H1 (cell line): ENCODE data around the gene DKKL1. TPM values are rescaled to one million over a fixed set of nuclear protein-coding genes. Genes with fewer than 3 reads are reported as not detected.

Experiments used
- CTCF ChIA-PET: fragments of 300-600 bp; sonication (Branson Sonifier 250); formaldehyde crosslinking; loops from one replicate; lab custom pipeline; 2021; ENCODE audit not compliant: partially characterized antibody; lab: Charles Lee
- POLR2A ChIA-PET: fragments of 300-600 bp; sonication (Branson Sonifier 250); formaldehyde crosslinking; loops from one replicate; lab custom pipeline; 2021; ENCODE audit warnings: inconsistent platforms; ENCODE audit not compliant: partially characterized antibody; lab: Charles Lee
- DNase-seq, 2 experiments: peaks; one replicate each; pipeline versions ENCODE4 v3.0.0 to v3.0.0-alpha.2; 2010 to 2022; ENCODE audit warnings: low spot score in 2 of 2, low read depth in 1 of 2, mixed read lengths in 1 of 2
- FAIRE-seq: peaks from 2 replicates; lab custom pipeline; 2011; peaks lifted over from hg19 to GRCh38; lab: Jason Lieb, UNC
- H2AFZ ChIP-seq: 2 replicates; pipeline ENCODE4 v1.8.1; 2012; ENCODE audit warnings: low read length, inconsistent platforms
- H2AK5ac ChIP-seq: 2 replicates; pipeline ENCODE4 v1.6.1; 2013; ENCODE audit warnings: low read depth, low read length
- H2BK120ac ChIP-seq: replicated peaks from 2 replicates; pipeline ENCODE3; 2013; ENCODE audit warnings: low read depth, low read length, inconsistent platforms
- H2BK12ac ChIP-seq: 2 replicates; pipeline ENCODE4 v1.6.1; 2013; ENCODE audit warnings: low read depth, low read length
- H2BK15ac ChIP-seq: 2 replicates; pipeline ENCODE4 v1.6.1; 2013; ENCODE audit warnings: low read length
- H2BK20ac ChIP-seq: 2 replicates; pipeline ENCODE4 v1.6.1; 2013; ENCODE audit warnings: low read length
- H2BK5ac ChIP-seq: 2 replicates; pipeline ENCODE4 v1.6.1; 2013; ENCODE audit warnings: low read depth, low read length
- H3K14ac ChIP-seq: 2 replicates; pipeline ENCODE4 v1.6.1; 2013; ENCODE audit warnings: inconsistent platforms; ENCODE audit not compliant: insufficient read length
- H3K18ac ChIP-seq: 2 replicates; pipeline ENCODE4 v1.6.1; 2013; ENCODE audit warnings: low read length; ENCODE audit errors: extremely low read depth
- H3K23ac ChIP-seq: 2 replicates; pipeline ENCODE4 v1.6.1; 2013; ENCODE audit warnings: inconsistent platforms; ENCODE audit not compliant: insufficient read length
- H3K23me2 ChIP-seq: 2 replicates; pipeline ENCODE4 v1.6.1; 2013; ENCODE audit warnings: low read depth, low read length
- H3K27ac ChIP-seq: 2 replicates; pipeline ENCODE4 v1.6.1; 2011; ENCODE audit warnings: low read depth, low read length, inconsistent platforms
- H3K27me3 ChIP-seq, 4 experiments: replicated peaks in 1 of 4; 1 replicate in 1 of 4; 2 replicates in 3 of 4; pipeline versions ENCODE4 v1.6.1 to v1.8.1; 2011 to 2013; ENCODE audit warnings: low read length in 3 of 4, mild to moderate bottlenecking in 3 of 4, inconsistent platforms in 2 of 4, mixed read lengths in 2 of 4, moderate library complexity in 1 of 4; ENCODE audit not compliant: control insufficient read depth in 3 of 4, insufficient read depth in 3 of 4; ENCODE audit errors: extremely low read depth in 1 of 4
- H3K36me3 ChIP-seq, 4 experiments: 2 replicates each; pipeline versions ENCODE4 v1.6.1 to v1.8.1; 2011 to 2013; ENCODE audit warnings: mild to moderate bottlenecking in 4 of 4, low read length in 3 of 4, moderate library complexity in 2 of 4, control low read depth in 1 of 4, inconsistent platforms in 1 of 4; ENCODE audit not compliant: insufficient read depth in 4 of 4, control insufficient read depth in 2 of 4
- H3K4ac ChIP-seq: replicated peaks from 2 replicates; pipeline ENCODE3; 2013; ENCODE audit warnings: low read length, low read depth, mixed read lengths, inconsistent platforms; ENCODE audit not compliant: insufficient read length
- H3K4me1 ChIP-seq, 4 experiments: replicated peaks in 1 of 4; 1 replicate in 1 of 4; 2 replicates in 3 of 4; pipeline versions ENCODE4 v1.6.1 to v1.8.1; 2011 to 2013; ENCODE audit warnings: low read length in 3 of 4, inconsistent platforms in 2 of 4, mixed read lengths in 1 of 4; ENCODE audit not compliant: insufficient read depth in 4 of 4, control insufficient read depth in 3 of 4
- H3K4me2 ChIP-seq, 2 experiments: 2 replicates each; pipeline versions ENCODE4 v1.6.1 to v1.8.1; 2011 to 2013; ENCODE audit warnings: low read depth in 2 of 2, low read length in 2 of 2, control low read depth in 1 of 2, inconsistent platforms in 1 of 2, mild to moderate bottlenecking in 1 of 2; ENCODE audit not compliant: insufficient read depth in 1 of 2
- H3K4me3 ChIP-seq, 4 experiments: fragments of 200-600, 300-600 bp in 1 of 4; sonication (generic), shearing (Covaris generic), sonication (Bioruptor Twin) in 1 of 4; 2 replicates each; pipeline versions ENCODE4 v1.5.1 to v1.8.1; 2011 to 2016; ENCODE audit warnings: low read length in 4 of 4, low read depth in 3 of 4, control low read depth in 2 of 4, inconsistent platforms in 2 of 4, mild to moderate bottlenecking in 2 of 4, mixed read lengths in 1 of 4, moderate library complexity in 1 of 4; ENCODE audit not compliant: insufficient read depth in 2 of 4; ENCODE audit errors: extremely low read depth in 1 of 4
- H3K56ac ChIP-seq: replicated peaks from 2 replicates; pipeline ENCODE3; 2013; ENCODE audit warnings: low read depth, mild to moderate bottlenecking, mixed read lengths, low read length, inconsistent platforms; ENCODE audit not compliant: insufficient read length
- H3K79me1 ChIP-seq: 2 replicates; pipeline ENCODE4 v1.6.1; 2013; ENCODE audit warnings: low read depth, low read length, control low read depth
- H3K79me2 ChIP-seq, 2 experiments: 2 replicates each; pipeline versions ENCODE4 v1.6.1 to v1.8.1; 2012 to 2013; ENCODE audit warnings: low read length in 2 of 2, mild to moderate bottlenecking in 2 of 2, inconsistent platforms in 1 of 2; ENCODE audit not compliant: insufficient read depth in 2 of 2, control insufficient read depth in 1 of 2
- H3K9ac ChIP-seq, 4 experiments: replicated peaks in 1 of 4; 1 replicate in 1 of 4; 2 replicates in 3 of 4; pipeline versions ENCODE4 v1.6.1 to v1.8.1; 2011 to 2013; ENCODE audit warnings: low read depth in 3 of 4, low read length in 3 of 4, control low read depth in 2 of 4, mild to moderate bottlenecking in 2 of 4, moderate library complexity in 2 of 4, inconsistent platforms in 1 of 4; ENCODE audit errors: extremely low read depth in 1 of 4
- H3K9me3 ChIP-seq, 2 experiments: 2 replicates each; pipeline versions ENCODE4 v1.6.1 to v1.8.1; 2012 to 2013; ENCODE audit warnings: mild to moderate bottlenecking in 2 of 2, moderate library complexity in 2 of 2, control low read depth in 1 of 2, inconsistent platforms in 1 of 2, low read depth in 1 of 2, low read length in 1 of 2, mixed read lengths in 1 of 2; ENCODE audit not compliant: insufficient read depth in 2 of 2
- H4K20me1 ChIP-seq, 2 experiments: replicated peaks in 1 of 2; 2 replicates each; pipeline versions ENCODE3 to v1.8.1; 2011 to 2013; ENCODE audit warnings: inconsistent platforms in 2 of 2, low read length in 2 of 2, mild to moderate bottlenecking in 1 of 2; ENCODE audit not compliant: insufficient read depth in 2 of 2, control insufficient read depth in 1 of 2
- H4K5ac ChIP-seq: 2 replicates; pipeline ENCODE4 v1.6.1; 2013; ENCODE audit warnings: low read length, low read depth, mixed read lengths, inconsistent platforms; ENCODE audit not compliant: insufficient read length
- H4K8ac ChIP-seq: 2 replicates; pipeline ENCODE4 v1.8.0; 2013; ENCODE audit warnings: mild to moderate bottlenecking, moderate library complexity, low read length, inconsistent platforms; ENCODE audit not compliant: insufficient read depth; ENCODE audit errors: extremely low read depth
- H4K91ac ChIP-seq: replicated peaks from 2 replicates; pipeline ENCODE3; 2013; ENCODE audit warnings: low read length, mixed read lengths, inconsistent platforms; ENCODE audit not compliant: insufficient read length
- ATF2 ChIP-seq: IDR thresholded peaks from 2 replicates; pipeline ENCODE4 v1.6.1; 2012; ENCODE audit warnings: low read length, inconsistent platforms
- CEBPB ChIP-seq: IDR thresholded peaks from 2 replicates; pipeline ENCODE4 v1.6.1; 2012; ENCODE audit warnings: low read depth, low read length
- HDAC6 ChIP-seq: IDR thresholded peaks from one replicate; pipeline ENCODE4 v1.7.1; 2012; ENCODE audit warnings: low read depth, mild to moderate bottlenecking, inconsistent platforms, low read length, moderate library complexity
- JUN ChIP-seq: IDR thresholded peaks from 2 replicates; pipeline ENCODE4 v1.6.1; 2011; ENCODE audit warnings: low read depth, mild to moderate bottlenecking, improper control_type of control experiment, low read length
- KDM5A ChIP-seq: fragments of 200-600 bp; IDR thresholded peaks from 2 replicates; pipeline ENCODE4 v1.7.1; 2012; ENCODE audit warnings: mild to moderate bottlenecking, low read length, inconsistent platforms, mixed read lengths
- POU5F1 ChIP-seq: IDR thresholded peaks from 2 replicates; pipeline ENCODE4 v1.6.1; 2011; ENCODE audit warnings: low read depth, mild to moderate bottlenecking, low read length, moderate library complexity
- SP4 ChIP-seq: IDR thresholded peaks from 2 replicates; pipeline ENCODE4 v1.6.1; 2012; ENCODE audit warnings: low read length, inconsistent platforms
- USF2 ChIP-seq: IDR thresholded peaks from 2 replicates; pipeline ENCODE4 v1.6.1; 2011; ENCODE audit warnings: low read length, improper control_type of control experiment
- ZNF274 ChIP-seq: IDR thresholded peaks from 2 replicates; pipeline ENCODE4 v1.7.0; 2012; ENCODE audit warnings: low read length, borderline replicate concordance; ENCODE audit errors: extremely low read depth
- WGBS, 2 experiments: shearing (Covaris generic) in 1 of 2; methylation state at CpG; one replicate each; pipeline versions ENCODE4 v1.1.6 to v1.1.7; 2013 to 2015; ENCODE audit warnings: low lambda C conversion rate in 2 of 2, mixed read lengths in 2 of 2, inconsistent platforms in 1 of 2, low coverage in 1 of 2, missing lambda C conversion rate in 1 of 2; ENCODE audit not compliant: insufficient replicate concordance in 2 of 2, insufficient coverage in 1 of 2, insufficient read length in 1 of 2; ENCODE audit errors: extremely low coverage in 1 of 2, missing lambda C conversion rate in 1 of 2; 5-methylcytosine and 5-hydroxymethylcytosine counted together
- polyA plus RNA-seq, 7 experiments: library from polyadenylated mRNA; depleted of rRNA in 3 of 7; stranded (reverse) in 5 of 7; unstranded in 2 of 7; fragments of >200 nt in 5 of 7; fragments of 200-250 nt in 2 of 7; gene quantifications; 1 replicate in 5 of 7; 2 replicates in 1 of 7; 4 replicates in 1 of 7; pipeline versions ENCODE4 v1.2.1 to v1.2.3, GENCODE V29; 2011 to 2013; ENCODE audit warnings: missing spikeins in 2 of 7, mixed read lengths in 2 of 7
- total RNA-seq: library from RNA; stranded (reverse); fragmentation: NEBNext Ultra II Directional; extraction: Animal tissue kit (Norgen Biotek cat#: 25700); gene quantifications from 2 replicates; pipeline ENCODE4 v1.2.1, GENCODE V29; 2021
- TF ChIP-seq, protein P1 (sequence below): IDR thresholded peaks from 2 replicates; pipeline ENCODE4 v1.6.1; 2011; ENCODE audit warnings: low read depth, mild to moderate bottlenecking, low read length; ENCODE audit not compliant: insufficient read depth

Gene DKKL1
- total and polyA plus RNA-seq, 2 of the 8 experiments (the other 6 are each of a cell fraction or from before 2014, with no cell fraction given), result 2.6 to 6.8 TPM

GRCh38 chr19:49333811-49334288, 29.8 kb upstream of the DKKL1 start:
- H4K8ac ChIP-seq, result no peak overlapping the region
- no peak for FAIRE-seq
- no peak overlapping the region for H2AFZ ChIP-seq
- no peaks in the 10 kb centered on the region for H3K79me2 ChIP-seq
- H2AK5ac ChIP-seq, result no peak overlapping the region
- H2BK15ac ChIP-seq, result no peak overlapping the region
- ChIA-PET CTCF (interaction anchor here (1.0 to 1.7 kb wide), 4 partner anchors 32 to 108 kb away, joined by 3 to 4 read pairs (median 3); no protein-coding TSS in a partner anchor), POLR2A (interaction anchor here (0.9 kb wide), 2 partner anchors 11 to 90 kb away, joined by 3 read pairs; no protein-coding TSS in a partner anchor)
- H3K4me1 ChIP-seq, result peaks cover 0 to 13% (median 9%) of the 10 kb centered on the region in 4 experiments; a peak in 6 of 7 replicates
- H2BK120ac ChIP-seq, result no peak overlapping the region
- WGBS, 2 experiments, result 77% methylated on average over 8 of the region's 8 CpGs; no CpG with 5 or more reads in 1 of the 2 experiments
- no peak overlapping the region for H3K4ac ChIP-seq
- no peak overlapping the region for H3K14ac ChIP-seq
- no peak overlapping the region for H2BK20ac ChIP-seq
- DNase-seq, result no peak
- no peak overlapping the region for H2BK12ac ChIP-seq
- H4K5ac ChIP-seq, result no peak overlapping the region
- no peak overlapping the region for H3K9ac ChIP-seq
- no peak overlapping the region for H3K23ac ChIP-seq
- H3K27me3 ChIP-seq, result peaks cover 0 to 10% (median 3%) of the 10 kb centered on the region in 4 experiments; a peak in 4 of 7 replicates
- H3K36me3 ChIP-seq, result 0 out of 8 replicates have a peak, but pooled peaks cover 0 to 5% (median 0%) of the 10 kb centered on the region in 4 experiments
- H3K9me3 ChIP-seq, result no peaks in the 10 kb centered on the region
- H3K56ac ChIP-seq, result no peak overlapping the region
- no peak overlapping the region; the same call in 1 of the 2 replicates for H3K18ac ChIP-seq
- peaks cover 2 to 12% of the 10 kb centered on the region in 2 experiments for H4K20me1 ChIP-seq
- H3K79me1 ChIP-seq, result no peaks in the 10 kb centered on the region
- no peak overlapping the region for H3K4me2 ChIP-seq
- no peak overlapping the region for H2BK5ac ChIP-seq
- H4K91ac ChIP-seq, result no peak overlapping the region
- no peak overlapping the region for H3K4me3 ChIP-seq
- H3K23me2 ChIP-seq, result peaks cover 10% of the 10 kb centered on the region
- no peak overlapping the region for H3K27ac ChIP-seq
- TF ChIP-seq, protein P1, sequence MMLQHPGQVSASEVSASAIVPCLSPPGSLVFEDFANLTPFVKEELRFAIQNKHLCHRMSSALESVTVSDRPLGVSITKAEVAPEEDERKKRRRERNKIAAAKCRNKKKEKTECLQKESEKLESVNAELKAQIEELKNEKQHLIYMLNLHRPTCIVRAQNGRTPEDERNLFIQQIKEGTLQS, result no peak
- TF ChIP-seq POU5F1 (no peak), ZNF274 (no peak), KDM5A (no peak), CEBPB (no peak), USF2 (no peak), HDAC6 (no peak), SP4 (no peak), JUN (no peak), ATF2 (no peak)
